SK-N-SH treated with all-trans-retinoic acid at 6 μM for 48 hours (cell line): Measurements from ENCODE around the gene PLEKHH1.

Experiments used
- ATAC-seq: fragments of 200-7000 bp; cut with Tn5 transposase; 3 replicates; pipeline ENCODE4 v1.9.1; 2020; ENCODE audit warnings: mild to moderate bottlenecking, moderate library complexity
- CSDC2 ChIP-seq: fragments of 250-450 bp; sonication (Bioruptor Pico); IDR thresholded peaks from 2 replicates; pipeline ENCODE4 v1.5.0; 2020; ENCODE audit warnings: mild to moderate bottlenecking, moderate library complexity
- ESRRG ChIP-seq: fragments of 250-450 bp; sonication (Bioruptor Pico); IDR thresholded peaks from 2 replicates; pipeline ENCODE4 v1.6.1; 2021; ENCODE audit warnings: mild to moderate bottlenecking
- GLIS3 ChIP-seq: fragments of 250-450 bp; sonication (Bioruptor Pico); IDR thresholded peaks from 2 replicates; pipeline ENCODE4 v1.5.0; 2020; ENCODE audit warnings: mild to moderate bottlenecking, moderate library complexity
- ISL1 ChIP-seq: fragments of 250-450 bp; sonication (Bioruptor Pico); IDR thresholded peaks from 2 replicates; pipeline ENCODE4 v2.1.2; 2022; ENCODE audit warnings: mild to moderate bottlenecking, moderate library complexity
- PPARA ChIP-seq: fragments of 250-450 bp; sonication (Bioruptor Pico); IDR thresholded peaks from 2 replicates; pipeline ENCODE4 v1.5.0; 2020; ENCODE audit warnings: mild to moderate bottlenecking, borderline replicate concordance
- RARB ChIP-seq: fragments of 250-450 bp; sonication (Bioruptor Pico); IDR thresholded peaks from 2 replicates; pipeline ENCODE4 v1.8.0; 2021; ENCODE audit warnings: mild to moderate bottlenecking, moderate library complexity
- SNAI2 ChIP-seq: fragments of 250-450 bp; sonication (Bioruptor Pico); IDR thresholded peaks from 2 replicates; pipeline ENCODE4 v1.5.0; 2020; ENCODE audit warnings: mild to moderate bottlenecking, moderate library complexity
- TCF4 ChIP-seq: fragments of 250-450 bp; sonication (Bioruptor Pico); IDR thresholded peaks from 2 replicates; pipeline ENCODE4 v1.8.0; 2021; ENCODE audit warnings: mild to moderate bottlenecking, moderate library complexity, borderline replicate concordance
- TOX ChIP-seq: fragments of 250-450 bp; sonication (Bioruptor Pico); IDR thresholded peaks from 2 replicates; pipeline ENCODE4 v1.8.0; 2021; ENCODE audit warnings: mild to moderate bottlenecking, moderate library complexity, borderline replicate concordance
- ZFP3 ChIP-seq: fragments of 250-450 bp; sonication (Bioruptor Pico); IDR thresholded peaks from 2 replicates; pipeline ENCODE4 v1.5.0; 2020; ENCODE audit warnings: mild to moderate bottlenecking, moderate library complexity
- ZFP30 ChIP-seq: fragments of 450-650 bp; formaldehyde crosslinking; IDR thresholded peaks from 2 replicates; pipeline ENCODE4 v1.5.0; 2022; ENCODE audit warnings: mild to moderate bottlenecking, moderate library complexity
- ZNF565 ChIP-seq: fragments of 450-650 bp; formaldehyde crosslinking; conservative IDR thresholded peaks from 2 replicates; pipeline ENCODE4 v1.5.0; 2020; ENCODE audit warnings: low read depth, mild to moderate bottlenecking, moderate library complexity
- ZNF70 ChIP-seq: fragments of 450-650 bp; formaldehyde crosslinking; IDR thresholded peaks from 2 replicates; pipeline ENCODE4 v1.5.0; 2020; ENCODE audit warnings: mild to moderate bottlenecking, moderate library complexity
- ZNF8 ChIP-seq: fragments of 450-650 bp; formaldehyde crosslinking; IDR thresholded peaks from 2 replicates; pipeline ENCODE4 v1.5.0; 2020; ENCODE audit warnings: mild to moderate bottlenecking, moderate library complexity
- TF ChIP-seq, protein P1 (sequence below): fragments of 250-450 bp; sonication (Bioruptor Pico); IDR thresholded peaks from 2 replicates; pipeline ENCODE4 v1.5.1; 2021; ENCODE audit warnings: mild to moderate bottlenecking, moderate library complexity
- TF ChIP-seq, protein P2 (sequence below): fragments of 250-450 bp; sonication (Bioruptor Pico); IDR thresholded peaks from 2 replicates; pipeline ENCODE4 v1.5.0; 2020; ENCODE audit warnings: mild to moderate bottlenecking, moderate library complexity
- TF ChIP-seq, protein P3 (sequence below): fragments of 250-450 bp; sonication (Bioruptor Pico); IDR thresholded peaks from 2 replicates; pipeline ENCODE4 v1.5.1; 2020; ENCODE audit warnings: low read depth, mild to moderate bottlenecking, moderate library complexity

The PLEKHH1 gene

GRCh38 chr14:67571991-67572323 lies 38.9 kb downstream of the PLEKHH1 start (continued):
- TF ChIP-seq ISL1 (CRISPR knock-in tag) (no peak), ZFP30 (CRISPR knock-in tag) (no peak), CSDC2 (CRISPR knock-in tag) (no peak)

- TF ChIP-seq, protein P1, sequence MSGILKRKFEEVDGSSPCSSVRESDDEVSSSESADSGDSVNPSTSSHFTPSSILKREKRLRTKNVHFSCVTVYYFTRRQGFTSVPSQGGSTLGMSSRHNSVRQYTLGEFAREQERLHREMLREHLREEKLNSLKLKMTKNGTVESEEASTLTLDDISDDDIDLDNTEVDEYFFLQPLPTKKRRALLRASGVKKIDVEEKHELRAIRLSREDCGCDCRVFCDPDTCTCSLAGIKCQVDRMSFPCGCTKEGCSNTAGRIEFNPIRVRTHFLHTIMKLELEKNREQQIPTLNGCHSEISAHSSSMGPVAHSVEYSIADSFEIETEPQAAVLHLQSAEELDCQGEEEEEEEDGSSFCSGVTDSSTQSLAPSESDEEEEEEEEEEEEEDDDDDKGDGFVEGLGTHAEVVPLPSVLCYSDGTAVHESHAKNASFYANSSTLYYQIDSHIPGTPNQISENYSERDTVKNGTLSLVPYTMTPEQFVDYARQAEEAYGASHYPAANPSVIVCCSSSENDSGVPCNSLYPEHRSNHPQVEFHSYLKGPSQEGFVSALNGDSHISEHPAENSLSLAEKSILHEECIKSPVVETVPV (CRISPR knock-in tag): no peak
- no peak for TF ChIP-seq SNAI2 (CRISPR knock-in tag)
- no peak for ATAC-seq
Observed at GRCh38 chr14:67572608-67573007, 39.5 kb downstream of the PLEKHH1 start.

DNA sequence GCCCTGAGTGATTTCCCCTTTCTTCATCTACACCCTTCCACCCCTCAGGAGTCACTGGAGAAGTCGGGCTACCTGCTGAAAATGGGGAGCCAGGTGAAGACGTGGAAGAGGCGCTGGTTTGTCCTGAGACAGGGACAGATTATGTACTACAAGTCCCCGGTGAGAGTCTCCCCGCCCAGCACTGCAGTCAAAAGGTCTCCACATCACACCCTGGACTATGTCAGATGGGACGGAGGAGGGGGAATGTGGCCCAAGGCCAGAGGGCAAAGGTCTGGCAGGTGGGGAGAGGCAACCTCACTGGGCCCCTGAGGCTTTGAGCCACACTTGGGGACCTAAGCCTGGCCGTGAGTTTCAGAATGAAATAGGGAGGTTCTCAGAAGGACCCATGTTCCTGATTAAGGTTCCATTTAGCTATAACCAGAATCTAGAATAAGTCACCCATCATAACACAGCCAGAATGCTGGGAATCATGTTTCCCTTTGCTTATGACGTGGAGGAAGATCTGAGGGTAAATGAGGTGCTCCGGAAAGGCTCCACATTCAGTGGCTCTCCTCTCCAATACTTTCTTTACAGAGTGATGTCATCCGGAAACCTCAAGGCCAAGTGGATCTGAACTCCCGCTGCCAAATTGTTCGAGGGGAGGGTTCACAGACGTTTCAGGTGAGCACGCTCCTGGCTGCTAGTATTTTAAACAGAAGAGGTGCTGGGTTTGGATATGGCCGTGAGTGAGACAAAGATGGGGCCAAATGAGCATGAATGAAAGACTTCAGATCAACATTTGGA lies 40.3 kb downstream of the PLEKHH1 start:
- no peak for ATAC-seq
- TF ChIP-seq ESRRG (no peak), SNAI2 (CRISPR knock-in tag) (no peak), ISL1 (CRISPR knock-in tag) (no peak), PPARA (CRISPR knock-in tag) (no peak), TOX (CRISPR knock-in tag) (no peak), RARB (CRISPR knock-in tag) (no peak), GLIS3 (CRISPR knock-in tag) (no peak), ZNF8 (no peak)
- TF ChIP-seq, protein P2, sequence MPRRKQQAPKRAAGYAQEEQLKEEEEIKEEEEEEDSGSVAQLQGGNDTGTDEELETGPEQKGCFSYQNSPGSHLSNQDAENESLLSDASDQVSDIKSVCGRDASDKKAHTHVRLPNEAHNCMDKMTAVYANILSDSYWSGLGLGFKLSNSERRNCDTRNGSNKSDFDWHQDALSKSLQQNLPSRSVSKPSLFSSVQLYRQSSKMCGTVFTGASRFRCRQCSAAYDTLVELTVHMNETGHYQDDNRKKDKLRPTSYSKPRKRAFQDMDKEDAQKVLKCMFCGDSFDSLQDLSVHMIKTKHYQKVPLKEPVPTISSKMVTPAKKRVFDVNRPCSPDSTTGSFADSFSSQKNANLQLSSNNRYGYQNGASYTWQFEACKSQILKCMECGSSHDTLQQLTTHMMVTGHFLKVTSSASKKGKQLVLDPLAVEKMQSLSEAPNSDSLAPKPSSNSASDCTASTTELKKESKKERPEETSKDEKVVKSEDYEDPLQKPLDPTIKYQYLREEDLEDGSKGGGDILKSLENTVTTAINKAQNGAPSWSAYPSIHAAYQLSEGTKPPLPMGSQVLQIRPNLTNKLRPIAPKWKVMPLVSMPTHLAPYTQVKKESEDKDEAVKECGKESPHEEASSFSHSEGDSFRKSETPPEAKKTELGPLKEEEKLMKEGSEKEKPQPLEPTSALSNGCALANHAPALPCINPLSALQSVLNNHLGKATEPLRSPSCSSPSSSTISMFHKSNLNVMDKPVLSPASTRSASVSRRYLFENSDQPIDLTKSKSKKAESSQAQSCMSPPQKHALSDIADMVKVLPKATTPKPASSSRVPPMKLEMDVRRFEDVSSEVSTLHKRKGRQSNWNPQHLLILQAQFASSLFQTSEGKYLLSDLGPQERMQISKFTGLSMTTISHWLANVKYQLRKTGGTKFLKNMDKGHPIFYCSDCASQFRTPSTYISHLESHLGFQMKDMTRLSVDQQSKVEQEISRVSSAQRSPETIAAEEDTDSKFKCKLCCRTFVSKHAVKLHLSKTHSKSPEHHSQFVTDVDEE (CRISPR knock-in tag): no peak
- TF ChIP-seq, protein P1 (CRISPR knock-in tag): no peak
- TF ChIP-seq, protein P3, sequence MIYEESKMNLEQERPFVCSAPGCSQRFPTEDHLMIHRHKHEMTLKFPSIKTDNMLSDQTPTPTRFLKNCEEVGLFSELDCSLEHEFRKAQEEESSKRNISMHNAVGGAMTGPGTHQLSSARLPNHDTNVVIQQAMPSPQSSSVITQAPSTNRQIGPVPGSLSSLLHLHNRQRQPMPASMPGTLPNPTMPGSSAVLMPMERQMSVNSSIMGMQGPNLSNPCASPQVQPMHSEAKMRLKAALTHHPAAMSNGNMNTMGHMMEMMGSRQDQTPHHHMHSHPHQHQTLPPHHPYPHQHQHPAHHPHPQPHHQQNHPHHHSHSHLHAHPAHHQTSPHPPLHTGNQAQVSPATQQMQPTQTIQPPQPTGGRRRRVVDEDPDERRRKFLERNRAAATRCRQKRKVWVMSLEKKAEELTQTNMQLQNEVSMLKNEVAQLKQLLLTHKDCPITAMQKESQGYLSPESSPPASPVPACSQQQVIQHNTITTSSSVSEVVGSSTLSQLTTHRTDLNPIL (CRISPR knock-in tag): no peak

- no peak for ATAC-seq
- TF ChIP-seq, protein P3 (CRISPR knock-in tag): no peak
- TF ChIP-seq, protein P1 (CRISPR knock-in tag): no peak
- TF ChIP-seq SNAI2 (CRISPR knock-in tag) (no peak), ZFP30 (CRISPR knock-in tag) (no peak), TCF4 (CRISPR knock-in tag) (no peak), CSDC2 (CRISPR knock-in tag) (no peak), ZFP3 (CRISPR knock-in tag) (no peak), ZNF70 (CRISPR knock-in tag) (no peak), ZNF565 (no peak), ISL1 (CRISPR knock-in tag) (no peak)
- TF ChIP-seq, protein P2 (CRISPR knock-in tag): no peak
Observed at GRCh38 chr14:67574156-67574555, 41.1 kb downstream of the PLEKHH1 start.
